Measurements from ENCODE around the gene SMAD3. TPM values are rescaled to one million over a fixed set of nuclear protein-coding genes. Genes with fewer than 3 reads are reported as not detected.

SMAD3 gene
- total and polyA plus RNA-seq, 2 of the 4 experiments (the other 2 are of a cell fraction), result 71.0 to 177 TPM

DNA sequence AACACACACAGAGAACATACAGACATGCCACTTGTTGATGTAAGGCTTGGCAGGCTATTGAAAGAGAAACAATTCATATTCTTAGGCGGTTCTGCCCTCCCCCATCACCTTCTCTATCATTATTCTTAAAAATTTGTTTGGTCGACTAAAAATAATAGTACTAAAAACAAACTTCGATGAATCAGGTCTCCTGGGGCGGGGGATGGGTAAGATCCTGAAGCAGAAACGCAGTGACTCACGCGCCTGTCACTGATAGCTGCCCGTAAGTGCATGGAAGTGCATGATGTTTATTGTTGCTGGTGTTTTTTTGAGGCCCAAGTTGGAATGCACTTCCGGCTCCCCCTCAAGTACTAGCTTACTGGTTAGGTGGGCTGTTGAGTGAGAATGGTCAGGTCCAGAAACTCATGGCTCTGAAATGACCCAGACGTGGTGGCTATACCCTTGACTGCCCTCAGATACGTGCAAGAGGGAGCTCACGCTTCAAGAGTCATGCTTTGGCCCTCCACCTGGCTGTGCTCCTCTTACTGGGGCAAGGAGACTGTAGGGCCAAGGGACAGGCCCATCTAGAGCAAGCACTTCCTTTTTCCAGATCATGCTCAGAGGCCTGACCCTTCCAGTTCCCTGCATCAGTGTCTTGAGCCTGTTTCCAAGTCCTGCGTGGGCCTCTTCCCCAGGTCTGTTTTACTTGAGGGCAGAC lies 10.9 kb downstream of the SMAD3 start:
- Histone ChIP-seq H3K36me3 (ENCODE audit: control insufficient read depth, insufficient read depth, low read length) (peaks cover 49% of the 10 kb centered on the region), H3K27ac (ENCODE audit: insufficient read depth, low read length) (peak overlapping the region; percentile 51), H2AK5ac (ENCODE audit: low read depth, low read length) (peak overlapping the region; percentile 97), H3K56ac (ENCODE audit: extremely low read depth, insufficient read depth, low read length) (peak overlapping the region; percentile 29), H4K5ac (ENCODE audit: low read depth, low read length) (0 out of 2 replicates have a peak overlapping the region, but pooled peaks have one; percentile 14), H3K4me1 (ENCODE audit: control insufficient read depth, insufficient read depth, low read length) (peaks cover 45% of the 10 kb centered on the region), H4K20me1 (ENCODE audit: insufficient read depth, low read length) (peaks cover 96% of the 10 kb centered on the region), H2AFZ (replicated peaks; ENCODE audit: low read length, poor library complexity) (no peak overlapping the region), H4K8ac (ENCODE audit: low read depth in 2 of 2, low read length in 2 of 2) (peak overlapping the region; percentile 14 to 34), H3K4me3 (ENCODE audit: insufficient read depth, low read depth, low read length) (no peak overlapping the region), H2AK9ac (replicated peaks; ENCODE audit: low read depth, low read length, poor library complexity) (peak overlapping the region; percentile 2), H3K79me1 (ENCODE audit: low read depth in 1 of 2, low read length in 2 of 2) (peaks cover 0 to 69% of the 10 kb centered on the region in 2 experiments; a peak in 2 of 4 replicates), H3K9ac (ENCODE audit: low read depth, low read length) (no peak overlapping the region), H3K27me3 (ENCODE audit: control insufficient read depth, insufficient read depth, low read length) (no peaks in the 10 kb centered on the region), H3K9me3 (ENCODE audit: control insufficient read depth, insufficient read depth, low read length) (no peaks in the 10 kb centered on the region), H3K23ac (ENCODE audit: low read depth, low read length) (peak overlapping the region; percentile 86), H2BK120ac (ENCODE audit: low read depth, low read length) (peak overlapping the region; percentile 90), H3K4me2 (ENCODE audit: low read depth, low read length) (peak overlapping the region; percentile 34), H2BK5ac (ENCODE audit: low read depth, low read length, poor library complexity, severe bottlenecking) (peak overlapping the region; percentile 69), H3K18ac (ENCODE audit: low read depth, low read length) (peak overlapping the region; percentile 45), H2BK20ac (ENCODE audit: low read depth, low read length) (peak overlapping the region; percentile 89), H3K9me1 (ENCODE audit: insufficient read depth, low read length) (peaks cover 55% of the 10 kb centered on the region), H3K14ac (replicated peaks; ENCODE audit: low read depth, low read length) (peak overlapping the region; percentile 92), H2BK15ac (ENCODE audit: low read depth, low read length) (peak overlapping the region; percentile 78), H3K4ac (ENCODE audit: low read depth, low read length) (peak overlapping the region; percentile 92), H4K91ac (ENCODE audit: insufficient read depth, low read depth, low read length) (peak overlapping the region; percentile 65)
- BruUV-seq (replicated peaks), result no TSS peak
- 50% methylated on average over 7 of the region's 13 CpGs; no CpG with 5 or more reads in 1 of the 2 experiments for whole genome bisulfite sequencing, 2 experiments (ENCODE audit: extremely low coverage in 2 of 2, insufficient read length in 1 of 2)
- ATAC-seq (ENCODE audit: low read depth) (peak; percentile 58), DNase-seq (peak; percentile 93)
- ChIA-PET CTCF (no interaction called here), POLR2A (ENCODE audit: unreplicated experiment) (no interaction called here)
- intact Hi-C loops (cut with micrococcal nuclease) (no loop called here), dilution Hi-C loops (cut with HindIII; ENCODE audit: low sequenced_read_pairs, unreplicated experiment) (no loop called here), in situ Hi-C loops (cut with MboI; ENCODE audit: low sequenced_read_pairs) (no loop called here)
- TF ChIP-seq CEBPB (IDR thresholded peaks at IDR 0.05; ENCODE audit: low read depth, low read length) (no peak), CHD1 (IDR thresholded peaks at IDR 0.05; ENCODE audit: low read depth, low read length) (no peak), MAZ (IDR thresholded peaks at IDR 0.05; ENCODE audit: borderline replicate concordance, low read depth, low read length) (no peak), RAD21 (IDR thresholded peaks at IDR 0.05; ENCODE audit: low read length) (no peak), FOS (IDR thresholded peaks at IDR 0.05; ENCODE audit: low read depth, low read length) (peak; percentile 98), BHLHE40 (IDR thresholded peaks at IDR 0.05; ENCODE audit: low read depth, low read length) (no peak), NFE2L2 (IDR thresholded peaks at IDR 0.05; ENCODE audit: low read depth, low read length) (no peak), MXI1 (IDR thresholded peaks at IDR 0.05; ENCODE audit: borderline replicate concordance, low read depth, low read length) (no peak), SMC3 (IDR thresholded peaks at IDR 0.05; ENCODE audit: low read depth, low read length) (no peak), RFX5 (IDR thresholded peaks at IDR 0.05; ENCODE audit: low read depth, low read length) (no peak), MAFK (IDR thresholded peaks at IDR 0.05; ENCODE audit: low read depth, low read length) (peak; percentile 57), RCOR1 (IDR thresholded peaks at IDR 0.05; ENCODE audit: insufficient replicate concordance, low read length) (no peak)
- TF ChIP-seq, protein P1, sequence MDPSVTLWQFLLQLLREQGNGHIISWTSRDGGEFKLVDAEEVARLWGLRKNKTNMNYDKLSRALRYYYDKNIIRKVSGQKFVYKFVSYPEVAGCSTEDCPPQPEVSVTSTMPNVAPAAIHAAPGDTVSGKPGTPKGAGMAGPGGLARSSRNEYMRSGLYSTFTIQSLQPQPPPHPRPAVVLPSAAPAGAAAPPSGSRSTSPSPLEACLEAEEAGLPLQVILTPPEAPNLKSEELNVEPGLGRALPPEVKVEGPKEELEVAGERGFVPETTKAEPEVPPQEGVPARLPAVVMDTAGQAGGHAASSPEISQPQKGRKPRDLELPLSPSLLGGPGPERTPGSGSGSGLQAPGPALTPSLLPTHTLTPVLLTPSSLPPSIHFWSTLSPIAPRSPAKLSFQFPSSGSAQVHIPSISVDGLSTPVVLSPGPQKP (IDR thresholded peaks at IDR 0.05; ENCODE audit: borderline replicate concordance, low read depth, low read length), result no peak
- TF ChIP-seq, protein P2, sequence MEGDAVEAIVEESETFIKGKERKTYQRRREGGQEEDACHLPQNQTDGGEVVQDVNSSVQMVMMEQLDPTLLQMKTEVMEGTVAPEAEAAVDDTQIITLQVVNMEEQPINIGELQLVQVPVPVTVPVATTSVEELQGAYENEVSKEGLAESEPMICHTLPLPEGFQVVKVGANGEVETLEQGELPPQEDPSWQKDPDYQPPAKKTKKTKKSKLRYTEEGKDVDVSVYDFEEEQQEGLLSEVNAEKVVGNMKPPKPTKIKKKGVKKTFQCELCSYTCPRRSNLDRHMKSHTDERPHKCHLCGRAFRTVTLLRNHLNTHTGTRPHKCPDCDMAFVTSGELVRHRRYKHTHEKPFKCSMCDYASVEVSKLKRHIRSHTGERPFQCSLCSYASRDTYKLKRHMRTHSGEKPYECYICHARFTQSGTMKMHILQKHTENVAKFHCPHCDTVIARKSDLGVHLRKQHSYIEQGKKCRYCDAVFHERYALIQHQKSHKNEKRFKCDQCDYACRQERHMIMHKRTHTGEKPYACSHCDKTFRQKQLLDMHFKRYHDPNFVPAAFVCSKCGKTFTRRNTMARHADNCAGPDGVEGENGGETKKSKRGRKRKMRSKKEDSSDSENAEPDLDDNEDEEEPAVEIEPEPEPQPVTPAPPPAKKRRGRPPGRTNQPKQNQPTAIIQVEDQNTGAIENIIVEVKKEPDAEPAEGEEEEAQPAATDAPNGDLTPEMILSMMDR (conservative IDR thresholded peaks at IDR 0.05; ENCODE audit: low read depth, low read length), result no peak
- TF ChIP-seq, protein P3, sequence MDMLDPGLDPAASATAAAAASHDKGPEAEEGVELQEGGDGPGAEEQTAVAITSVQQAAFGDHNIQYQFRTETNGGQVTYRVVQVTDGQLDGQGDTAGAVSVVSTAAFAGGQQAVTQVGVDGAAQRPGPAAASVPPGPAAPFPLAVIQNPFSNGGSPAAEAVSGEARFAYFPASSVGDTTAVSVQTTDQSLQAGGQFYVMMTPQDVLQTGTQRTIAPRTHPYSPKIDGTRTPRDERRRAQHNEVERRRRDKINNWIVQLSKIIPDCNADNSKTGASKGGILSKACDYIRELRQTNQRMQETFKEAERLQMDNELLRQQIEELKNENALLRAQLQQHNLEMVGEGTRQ (IDR thresholded peaks at IDR 0.05; ENCODE audit: low read depth, low read length), result no peak
